HL-60 (cell line): ENCODE data around the gene MRPL39.
A peak's percentile ranks its signal among the peaks of the same experiment; 100 is the strongest.

Experiments used
- DNase-seq, 2 experiments: peaks; one replicate each; pipeline ENCODE4 v3.0.0-alpha.2; 2010 to 2020; ENCODE audit warnings: low read depth in 1 of 2, low spot score in 1 of 2
- H3K27ac ChIP-seq: fragments of 250-450 bp; sonication (Bioruptor Pico); replicated peaks from 2 replicates; pipeline ENCODE4 v1.5.1; 2020; ENCODE audit warnings: mild to moderate bottlenecking, moderate library complexity
- H3K27me3 ChIP-seq: fragments of 250-450 bp; sonication (Bioruptor Pico); 2 replicates; pipeline ENCODE4 v1.5.1; 2021; ENCODE audit warnings: mild to moderate bottlenecking, moderate library complexity; ENCODE audit not compliant: insufficient read depth, poor library complexity, severe bottlenecking
- H3K4me3 ChIP-seq: replicated peaks from 2 replicates; pipeline ENCODE4 v1.5.1; 2011; ENCODE audit warnings: mild to moderate bottlenecking, control low read depth, low read length; ENCODE audit not compliant: insufficient read depth
- CTCF ChIP-seq: IDR thresholded peaks from one replicate; pipeline ENCODE4 v1.5.1; 2011; ENCODE audit warnings: low read length, control low read depth, inconsistent platforms; ENCODE audit not compliant: insufficient read depth
- GABPA ChIP-seq: IDR thresholded peaks from 2 replicates; pipeline ENCODE4 v1.6.1; 2012; ENCODE audit warnings: low read depth
- POLR2AphosphoS5 ChIP-seq: IDR thresholded peaks from 2 replicates; pipeline ENCODE4 v1.6.1; 2012; ENCODE audit warnings: low read depth
- REST ChIP-seq: IDR thresholded peaks from 2 replicates; pipeline ENCODE4 v1.6.1; 2012; ENCODE audit warnings: low read depth; ENCODE audit not compliant: insufficient replicate concordance
- SPI1 ChIP-seq: IDR thresholded peaks from 2 replicates; pipeline ENCODE4 v1.6.1; 2012; ENCODE audit warnings: low read depth, mild to moderate bottlenecking, borderline replicate concordance

Gene MRPL39

DNA sequence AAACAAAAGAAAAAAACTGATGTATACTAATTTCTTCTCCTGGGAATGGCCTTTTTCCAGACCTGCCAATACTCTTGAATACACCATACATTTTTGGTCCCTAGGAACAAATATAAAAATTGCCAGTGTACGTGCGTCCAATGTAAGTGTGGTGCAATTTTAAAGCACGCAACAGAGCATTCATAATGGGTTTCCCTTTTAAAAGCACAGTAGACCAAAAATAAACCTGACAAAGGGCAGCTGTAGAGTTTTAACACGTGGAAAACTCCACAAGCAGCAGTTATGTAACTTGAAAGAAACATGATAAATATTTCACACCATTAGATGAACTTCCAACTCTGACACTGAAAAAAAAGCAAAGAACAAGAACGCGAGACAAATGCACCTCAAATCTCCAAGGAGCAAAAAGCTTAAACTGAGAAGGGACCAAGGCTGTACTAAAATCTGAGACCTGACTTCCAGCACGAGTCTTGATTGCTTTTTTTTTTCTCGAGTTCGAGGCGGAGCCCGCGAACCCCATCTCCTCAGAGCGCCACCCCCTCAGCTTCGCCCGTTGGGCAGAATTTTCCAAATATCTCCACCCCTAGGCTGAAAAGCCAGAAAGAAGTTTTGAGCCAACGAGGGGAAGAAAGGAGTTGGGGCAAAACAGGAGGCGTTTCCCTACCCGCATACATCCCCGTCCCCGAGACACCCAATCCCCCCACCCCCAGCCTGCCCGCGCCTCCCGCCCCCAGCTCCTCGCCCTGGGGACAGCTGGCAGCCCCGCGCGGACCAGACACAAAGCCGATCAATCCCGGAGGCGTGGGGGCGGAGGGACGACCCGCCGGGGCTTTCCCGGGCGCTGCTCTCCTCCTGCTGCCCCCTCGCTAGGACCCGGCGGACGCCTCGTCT lies 31.6 kb upstream of the MRPL39 start, which contains the start of gene JAM2:
Gene JAM2, plus strand, starts transcription at position 599 of the 891 bp plus-strand sequence. CDS start 564 bp downstream, outside the sequence.
- H3K27me3 ChIP-seq: peaks cover 26% of the 10 kb centered on the region
- TF ChIP-seq CTCF (no peak), POLR2AphosphoS5 (no peak)
- no peak for DNase-seq
- peak within 1 kb of the TSS; percentile 57 for H3K4me3 ChIP-seq
- no peak within 1 kb of the TSS for H3K27ac ChIP-seq

- Histone ChIP-seq H3K4me3 (no peak overlapping the region), H3K27ac (no peak overlapping the region), H3K27me3 (peaks cover 26% of the 10 kb centered on the region)
- TF ChIP-seq CTCF (no peak), POLR2AphosphoS5 (no peak), SPI1 (no peak), REST (no peak), GABPA (no peak)
- no peak for DNase-seq
Observed at GRCh38 chr21:25637851-25638659, 30.8 kb upstream of the MRPL39 start.

- TF ChIP-seq POLR2AphosphoS5 (no peak), SPI1 (no peak), REST (no peak)
- Histone ChIP-seq H3K27me3 (peaks cover 26% of the 10 kb centered on the region), H3K27ac (no peak overlapping the region), H3K4me3 (no peak overlapping the region)
- DNase-seq: no peak
Observed at GRCh38 chr21:25636727-25637126, 29.4 kb upstream of the MRPL39 start.

DNA sequence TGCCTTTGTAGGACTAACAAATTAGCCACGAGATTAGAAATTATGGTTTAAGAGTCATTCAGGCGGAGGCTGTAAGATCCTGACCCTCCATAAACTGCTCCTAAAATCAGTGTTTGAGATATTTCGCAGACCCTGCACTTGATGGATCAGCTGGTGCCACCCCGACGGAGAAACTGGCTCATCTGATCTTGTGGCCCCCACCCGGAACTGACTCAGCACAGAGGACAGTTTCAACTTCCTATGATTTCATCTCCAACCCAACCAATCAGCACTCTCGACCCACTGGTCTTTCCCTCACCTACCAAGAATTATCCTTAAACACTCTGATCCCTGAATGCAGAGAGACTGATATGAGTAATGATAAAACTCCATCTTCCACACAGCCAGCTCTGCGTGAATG lies 28.0 kb upstream of the MRPL39 start:
- no peak for DNase-seq
- Histone ChIP-seq H3K27ac (no peak overlapping the region), H3K27me3 (peaks cover 19% of the 10 kb centered on the region), H3K4me3 (no peak overlapping the region)
- TF ChIP-seq POLR2AphosphoS5 (no peak), SPI1 (no peak), GABPA (no peak), REST (no peak), CTCF (no peak)
